HepG2 (cell line): Measurements from ENCODE around the gene CLK4. TPM values are rescaled to one million over a fixed set of nuclear protein-coding genes. Genes with fewer than 3 reads are reported as not detected.
A peak's percentile ranks its signal among the peaks of the same experiment; 100 is the strongest.

ENCODE experiments used
- CAMTA2 ChIP-seq: sonication (generic); formaldehyde crosslinking; IDR thresholded peaks from 2 replicates; pipeline ENCODE4 v1.4.0; 2020; ENCODE audit warnings: mild to moderate bottlenecking, missing genetic modification reagents, borderline replicate concordance
- HOXA5 ChIP-seq: sonication (generic); formaldehyde crosslinking; IDR thresholded peaks from 2 replicates; pipeline ENCODE4 v1.4.0; 2020; ENCODE audit warnings: missing genetic modification reagents
- KAT2B ChIP-seq: fragments of 150-350 bp; IDR thresholded peaks from 2 replicates; pipeline ENCODE4 v1.6.1; 2014; ENCODE audit warnings: low read depth, low read length, borderline replicate concordance
- KAT8 ChIP-seq: IDR thresholded peaks from 2 replicates; pipeline ENCODE4 v1.6.1; 2016; ENCODE audit warnings: missing genetic modification reagents, missing compliant biosample characterization
- SAFB2 ChIP-seq: sonication (generic); formaldehyde crosslinking; IDR thresholded peaks from 2 replicates; pipeline ENCODE4 v1.5.1; 2020; ENCODE audit warnings: missing genetic modification reagents, low read depth, mild to moderate bottlenecking, borderline replicate concordance
- SMARCC2 ChIP-seq: fragments of 450-650 bp; IDR thresholded peaks from 2 replicates; pipeline ENCODE4 v1.6.1; 2017; ENCODE audit warnings: antibody characterized with exemption, mild to moderate bottlenecking
- TGIF2 ChIP-seq: IDR thresholded peaks from 2 replicates; pipeline ENCODE4 v1.6.1; 2016; ENCODE audit warnings: control low read depth, missing compliant biosample characterization
- TRIM24 ChIP-seq: sonication (generic); formaldehyde crosslinking; IDR thresholded peaks from 2 replicates; pipeline ENCODE4 v1.8.0; 2022; ENCODE audit warnings: mild to moderate bottlenecking, missing genetic modification reagents
- ZBTB3 ChIP-seq: sonication (generic); formaldehyde crosslinking; IDR thresholded peaks from 2 replicates; pipeline ENCODE4 v1.4.0; 2020; ENCODE audit warnings: low read depth, mild to moderate bottlenecking, moderate library complexity, missing genetic modification reagents, borderline replicate concordance
- ZBTB7A ChIP-seq: sonication (generic); formaldehyde crosslinking; IDR thresholded peaks from 2 replicates; pipeline ENCODE4 v1.8.0; 2022; ENCODE audit warnings: mild to moderate bottlenecking, missing genetic modification reagents
- ZNF232 ChIP-seq: sonication (generic); formaldehyde crosslinking; IDR thresholded peaks from 2 replicates; pipeline ENCODE4 v1.4.0; 2020; ENCODE audit warnings: missing genetic modification reagents, borderline replicate concordance
- ZNF564 ChIP-seq: sonication (generic); formaldehyde crosslinking; IDR thresholded peaks from 2 replicates; pipeline ENCODE4 v1.8.1; 2023; ENCODE audit warnings: mild to moderate bottlenecking, missing genetic modification reagents
- ZNF7 ChIP-seq: IDR thresholded peaks from 2 replicates; pipeline ENCODE4 v1.6.1; 2016; ENCODE audit warnings: missing biosample characterization, missing genetic modification reagents
- polyA plus RNA-seq, 8 experiments: library from polyadenylated mRNA; depleted of rRNA in 3 of 8; stranded (reverse) in 7 of 8; unstranded in 1 of 8; fragments of >200 nt; fragmentation: Illumina TruSeq in 4 of 8; extraction: Trizol in 4 of 8; gene quantifications; 2 replicates each; pipeline versions ENCODE4 v1.2.1 to v1.2.3, GENCODE V29; 2011 to 2016; ENCODE audit warnings: low read depth in 4 of 8, missing spikeins in 1 of 8, mixed read lengths in 1 of 8; ENCODE audit not compliant: insufficient read depth in 1 of 8
- total RNA-seq, 5 experiments: library from RNA; depleted of rRNA; stranded (reverse); fragments of >200 nt; fragmentation: Illumina TruSeq; extraction: Trizol; gene quantifications; 2 replicates each; pipeline ENCODE4 v1.2.3, GENCODE V29; 2016; ENCODE audit warnings: low read depth in 1 of 5
- TF ChIP-seq, protein P1 (sequence below): IDR thresholded peaks from 2 replicates; pipeline ENCODE4 v1.6.1; 2016; ENCODE audit warnings: missing compliant biosample characterization, missing genetic modification reagents, borderline replicate concordance
- TF ChIP-seq, protein P2 (sequence below): sonication (generic); formaldehyde crosslinking; IDR thresholded peaks from 2 replicates; pipeline ENCODE4 v1.5.0; 2020; ENCODE audit warnings: mild to moderate bottlenecking, missing genetic modification reagents
- TF ChIP-seq, protein P3 (sequence below): sonication (generic); formaldehyde crosslinking; conservative IDR thresholded peaks from 2 replicates; pipeline ENCODE4 v1.8.1; 2023; ENCODE audit warnings: missing genetic modification reagents
- TF ChIP-seq, protein P4 (sequence below): sonication (generic); formaldehyde crosslinking; IDR thresholded peaks from 2 replicates; pipeline ENCODE4 v1.4.0; 2020; ENCODE audit warnings: missing genetic modification reagents, mild to moderate bottlenecking, borderline replicate concordance
- TF ChIP-seq, protein P5 (sequence below): sonication (generic); formaldehyde crosslinking; IDR thresholded peaks from 2 replicates; pipeline ENCODE4 v1.5.0; 2020; ENCODE audit warnings: mild to moderate bottlenecking, missing genetic modification reagents

Gene CLK4
- total and polyA plus RNA-seq, 2 of the 13 experiments (the other 11 are each of a cell fraction or from before 2014, with no cell fraction given) = 17.7 to 18.4 TPM

DNA sequence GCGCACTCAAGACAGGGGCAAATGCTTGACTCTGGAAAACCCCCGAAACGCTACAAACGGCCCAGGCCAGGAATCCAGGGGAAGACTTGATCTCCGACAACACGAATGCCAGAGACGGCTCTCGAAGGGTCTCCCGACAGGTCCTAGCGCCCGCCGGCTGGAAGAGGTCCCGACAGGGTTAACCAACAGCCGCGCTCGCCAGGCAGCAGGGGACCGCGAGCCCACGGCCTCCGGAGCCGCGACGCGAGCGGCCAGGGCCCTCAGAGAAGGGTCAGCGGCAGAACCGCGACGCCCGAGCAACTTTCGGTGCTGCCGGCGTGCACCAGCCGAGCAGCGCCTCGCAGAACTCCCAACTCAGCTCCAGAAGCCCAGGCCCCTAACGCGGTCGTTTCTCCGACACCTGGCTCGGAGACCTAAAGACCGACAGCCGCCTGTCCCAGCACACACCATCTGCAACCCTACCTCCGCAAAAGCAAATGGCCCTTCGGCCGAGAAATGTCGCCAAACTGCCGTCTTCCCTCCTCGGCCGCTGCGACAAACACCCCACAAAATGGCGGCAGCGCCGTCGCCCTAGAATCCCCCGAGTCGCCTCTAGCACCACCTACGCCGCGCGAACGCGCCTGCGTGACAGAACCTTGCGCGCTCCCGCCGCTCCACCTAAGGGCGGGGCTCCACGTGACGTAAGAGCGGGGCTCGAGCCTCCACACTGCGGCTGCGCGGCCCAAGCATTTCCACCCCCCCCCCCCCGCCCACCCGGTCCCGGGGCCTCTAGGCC is at the start of gene CLK4 (continued):
- TF ChIP-seq, protein P1, sequence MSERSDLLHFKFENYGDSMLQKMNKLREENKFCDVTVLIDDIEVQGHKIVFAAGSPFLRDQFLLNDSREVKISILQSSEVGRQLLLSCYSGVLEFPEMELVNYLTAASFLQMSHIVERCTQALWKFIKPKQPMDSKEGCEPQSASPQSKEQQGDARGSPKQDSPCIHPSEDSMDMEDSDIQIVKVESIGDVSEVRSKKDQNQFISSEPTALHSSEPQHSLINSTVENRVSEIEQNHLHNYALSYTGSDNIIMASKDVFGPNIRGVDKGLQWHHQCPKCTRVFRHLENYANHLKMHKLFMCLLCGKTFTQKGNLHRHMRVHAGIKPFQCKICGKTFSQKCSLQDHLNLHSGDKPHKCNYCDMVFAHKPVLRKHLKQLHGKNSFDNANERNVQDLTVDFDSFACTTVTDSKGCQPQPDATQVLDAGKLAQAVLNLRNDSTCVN (CRISPR knock-in tag) = no peak; the same call in none of the 2 replicates
- TF ChIP-seq, protein P2, sequence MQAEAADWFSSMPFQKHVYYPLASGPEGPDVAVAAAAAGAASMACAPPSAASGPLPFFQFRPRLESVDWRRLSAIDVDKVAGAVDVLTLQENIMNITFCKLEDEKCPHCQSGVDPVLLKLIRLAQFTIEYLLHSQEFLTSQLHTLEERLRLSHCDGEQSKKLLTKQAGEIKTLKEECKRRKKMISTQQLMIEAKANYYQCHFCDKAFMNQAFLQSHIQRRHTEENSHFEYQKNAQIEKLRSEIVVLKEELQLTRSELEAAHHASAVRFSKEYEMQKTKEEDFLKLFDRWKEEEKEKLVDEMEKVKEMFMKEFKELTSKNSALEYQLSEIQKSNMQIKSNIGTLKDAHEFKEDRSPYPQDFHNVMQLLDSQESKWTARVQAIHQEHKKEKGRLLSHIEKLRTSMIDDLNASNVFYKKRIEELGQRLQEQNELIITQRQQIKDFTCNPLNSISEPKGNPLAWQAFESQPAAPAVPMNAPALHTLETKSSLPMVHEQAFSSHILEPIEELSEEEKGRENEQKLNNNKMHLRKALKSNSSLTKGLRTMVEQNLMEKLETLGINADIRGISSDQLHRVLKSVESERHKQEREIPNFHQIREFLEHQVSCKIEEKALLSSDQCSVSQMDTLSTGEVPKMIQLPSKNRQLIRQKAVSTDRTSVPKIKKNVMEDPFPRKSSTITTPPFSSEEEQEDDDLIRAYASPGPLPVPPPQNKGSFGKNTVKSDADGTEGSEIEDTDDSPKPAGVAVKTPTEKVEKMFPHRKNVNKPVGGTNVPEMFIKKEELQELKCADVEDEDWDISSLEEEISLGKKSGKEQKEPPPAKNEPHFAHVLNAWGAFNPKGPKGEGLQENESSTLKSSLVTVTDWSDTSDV (CRISPR knock-in tag) = no peak; the same call in 1 of the 2 replicates
- no peak for TF ChIP-seq ZBTB3 (CRISPR knock-in tag)
- TF ChIP-seq, protein P3, sequence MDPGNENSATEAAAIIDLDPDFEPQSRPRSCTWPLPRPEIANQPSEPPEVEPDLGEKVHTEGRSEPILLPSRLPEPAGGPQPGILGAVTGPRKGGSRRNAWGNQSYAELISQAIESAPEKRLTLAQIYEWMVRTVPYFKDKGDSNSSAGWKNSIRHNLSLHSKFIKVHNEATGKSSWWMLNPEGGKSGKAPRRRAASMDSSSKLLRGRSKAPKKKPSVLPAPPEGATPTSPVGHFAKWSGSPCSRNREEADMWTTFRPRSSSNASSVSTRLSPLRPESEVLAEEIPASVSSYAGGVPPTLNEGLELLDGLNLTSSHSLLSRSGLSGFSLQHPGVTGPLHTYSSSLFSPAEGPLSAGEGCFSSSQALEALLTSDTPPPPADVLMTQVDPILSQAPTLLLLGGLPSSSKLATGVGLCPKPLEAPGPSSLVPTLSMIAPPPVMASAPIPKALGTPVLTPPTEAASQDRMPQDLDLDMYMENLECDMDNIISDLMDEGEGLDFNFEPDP (CRISPR knock-in tag) = no peak
- no peak for TF ChIP-seq ZBTB7A
- peak; percentile 89 for TF ChIP-seq ZNF232 (CRISPR knock-in tag)
- peak; percentile 87 for TF ChIP-seq KAT8 (CRISPR knock-in tag)
- no peak; the same call in 1 of the 2 replicates for TF ChIP-seq HOXA5 (CRISPR knock-in tag)
- no peak; the same call in 1 of the 2 replicates for TF ChIP-seq SAFB2 (CRISPR knock-in tag)
- no peak for TF ChIP-seq TRIM24 (CRISPR knock-in tag)
- no peak for TF ChIP-seq ZNF7 (CRISPR knock-in tag)
- TF ChIP-seq, protein P4, sequence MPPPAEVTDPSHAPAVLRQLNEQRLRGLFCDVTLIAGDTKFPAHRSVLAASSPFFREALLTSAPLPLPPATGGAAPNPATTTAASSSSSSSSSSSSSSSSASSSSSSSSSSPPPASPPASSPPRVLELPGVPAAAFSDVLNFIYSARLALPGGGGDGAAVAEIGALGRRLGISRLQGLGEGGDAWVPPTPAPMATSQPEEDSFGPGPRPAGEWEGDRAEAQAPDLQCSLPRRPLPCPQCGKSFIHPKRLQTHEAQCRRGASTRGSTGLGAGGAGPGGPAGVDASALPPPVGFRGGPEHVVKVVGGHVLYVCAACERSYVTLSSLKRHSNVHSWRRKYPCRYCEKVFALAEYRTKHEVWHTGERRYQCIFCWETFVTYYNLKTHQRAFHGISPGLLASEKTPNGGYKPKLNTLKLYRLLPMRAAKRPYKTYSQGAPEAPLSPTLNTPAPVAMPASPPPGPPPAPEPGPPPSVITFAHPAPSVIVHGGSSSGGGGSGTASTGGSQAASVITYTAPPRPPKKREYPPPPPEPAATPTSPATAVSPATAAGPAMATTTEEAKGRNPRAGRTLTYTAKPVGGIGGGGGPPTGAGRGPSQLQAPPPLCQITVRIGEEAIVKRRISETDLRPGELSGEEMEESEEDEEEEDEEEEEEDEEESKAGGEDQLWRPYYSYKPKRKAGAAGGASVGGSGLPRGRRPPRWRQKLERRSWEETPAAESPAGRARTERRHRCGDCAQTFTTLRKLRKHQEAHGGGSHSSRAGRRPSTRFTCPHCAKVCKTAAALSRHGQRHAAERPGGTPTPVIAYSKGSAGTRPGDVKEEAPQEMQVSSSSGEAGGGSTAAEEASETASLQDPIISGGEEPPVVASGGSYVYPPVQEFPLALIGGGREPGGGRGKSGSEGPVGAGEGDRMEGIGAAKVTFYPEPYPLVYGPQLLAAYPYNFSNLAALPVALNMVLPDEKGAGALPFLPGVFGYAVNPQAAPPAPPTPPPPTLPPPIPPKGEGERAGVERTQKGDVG = no peak
- TF ChIP-seq ZNF564 (CRISPR knock-in tag) = 0 out of 2 replicates have a peak, but pooled peaks have one; percentile 39
- TF ChIP-seq TGIF2 (CRISPR knock-in tag) = no peak; the same call in 1 of the 2 replicates
- TF ChIP-seq, protein P5, sequence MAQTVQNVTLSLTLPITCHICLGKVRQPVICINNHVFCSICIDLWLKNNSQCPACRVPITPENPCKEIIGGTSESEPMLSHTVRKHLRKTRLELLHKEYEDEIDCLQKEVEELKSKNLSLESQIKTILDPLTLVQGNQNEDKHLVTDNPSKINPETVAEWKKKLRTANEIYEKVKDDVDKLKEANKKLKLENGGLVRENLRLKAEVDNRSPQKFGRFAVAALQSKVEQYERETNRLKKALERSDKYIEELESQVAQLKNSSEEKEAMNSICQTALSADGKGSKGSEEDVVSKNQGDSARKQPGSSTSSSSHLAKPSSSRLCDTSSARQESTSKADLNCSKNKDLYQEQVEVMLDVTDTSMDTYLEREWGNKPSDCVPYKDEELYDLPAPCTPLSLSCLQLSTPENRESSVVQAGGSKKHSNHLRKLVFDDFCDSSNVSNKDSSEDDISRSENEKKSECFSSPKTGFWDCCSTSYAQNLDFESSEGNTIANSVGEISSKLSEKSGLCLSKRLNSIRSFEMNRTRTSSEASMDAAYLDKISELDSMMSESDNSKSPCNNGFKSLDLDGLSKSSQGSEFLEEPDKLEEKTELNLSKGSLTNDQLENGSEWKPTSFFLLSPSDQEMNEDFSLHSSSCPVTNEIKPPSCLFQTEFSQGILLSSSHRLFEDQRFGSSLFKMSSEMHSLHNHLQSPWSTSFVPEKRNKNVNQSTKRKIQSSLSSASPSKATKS (CRISPR knock-in tag) = 0 out of 2 replicates have a peak, but pooled peaks have one; percentile 31
- TF ChIP-seq SMARCC2 = no peak
- no peak for TF ChIP-seq KAT2B
- no peak for TF ChIP-seq CAMTA2 (CRISPR knock-in tag)
